GM19239 (cell line): ENCODE measurements around the gene LAMA2.

ENCODE experiments used
- DNase-seq: peaks from one replicate; pipeline ENCODE4 v3.0.0; 2011; ENCODE audit warnings: low spot score; ENCODE audit not compliant: insufficient read length
- FAIRE-seq: peaks from 2 replicates; lab custom pipeline; 2011; peaks lifted over from hg19 to GRCh38; lab: Jason Lieb, UNC

Gene LAMA2

GRCh38 chr6:129523816-129524215, 640.9 kb downstream of the LAMA2 start:
- DNase-seq = no peak
- FAIRE-seq = no peak

GRCh38 chr6:129525055-129525454, 642.1 kb downstream of the LAMA2 start:
- FAIRE-seq = no peak

GRCh38 chr6:129534926-129535325, 652.0 kb downstream of the LAMA2 start:
- FAIRE-seq = no peak

More at GRCh38 chr6:129525055-129525454, 642.1 kb downstream of the LAMA2 start:
- no peak for DNase-seq

GRCh38 chr6:129536271-129536670, 653.3 kb downstream of the LAMA2 start:
- FAIRE-seq (no peak), DNase-seq (no peak)

More at GRCh38 chr6:129534926-129535325, 652.0 kb downstream of the LAMA2 start:
- no peak for DNase-seq

- FAIRE-seq (no peak), DNase-seq (no peak)
Observed at GRCh38 chr6:129539032-129539431, 656.1 kb downstream of the LAMA2 start.

GRCh38 chr6:129542705-129543104, 659.8 kb downstream of the LAMA2 start:
- FAIRE-seq (no peak), DNase-seq (no peak)

- FAIRE-seq = no peak
- DNase-seq = no peak
Observed at GRCh38 chr6:129543981-129544380, 661.0 kb downstream of the LAMA2 start.

- no peak for FAIRE-seq
Observed at GRCh38 chr6:129544892-129545612, 662.1 kb downstream of the LAMA2 start.

GRCh38 chr6:129546702-129547101, 663.8 kb downstream of the LAMA2 start:
- FAIRE-seq = no peak
- DNase-seq = no peak

More at GRCh38 chr6:129544892-129545612, 662.1 kb downstream of the LAMA2 start:
- DNase-seq = no peak

GRCh38 chr6:129551486-129551885, 668.5 kb downstream of the LAMA2 start:
- DNase-seq (no peak), FAIRE-seq (no peak)

- DNase-seq (no peak), FAIRE-seq (no peak)
Observed at GRCh38 chr6:129552413-129552812, 669.5 kb downstream of the LAMA2 start.

GRCh38 chr6:129555206-129555832, 672.4 kb downstream of the LAMA2 start:
- FAIRE-seq = no peak

GRCh38 chr6:129558248-129558647, 675.3 kb downstream of the LAMA2 start:
- DNase-seq = no peak
- FAIRE-seq = no peak

More at GRCh38 chr6:129555206-129555832, 672.4 kb downstream of the LAMA2 start:
- no peak for DNase-seq

- DNase-seq = no peak
- no peak for FAIRE-seq
Observed at GRCh38 chr6:129565366-129565765, 682.4 kb downstream of the LAMA2 start.

GRCh38 chr6:129565811-129566210, 682.9 kb downstream of the LAMA2 start:
- FAIRE-seq (no peak), DNase-seq (no peak)
